Measurements from ENCODE around the gene PRRX2. TPM values are rescaled to one million over a fixed set of nuclear protein-coding genes. Genes with fewer than 3 reads are reported as not detected.

The PRRX2 gene
- total RNA-seq, 1 donor from 2014 or later: not detected

GRCh38 chr9:129648092-129648763 is 17.2 kb upstream of the PRRX2 start:
- H3K27ac Mint-ChIP-seq: no peak overlapping the region
- H3K4me3 Mint-ChIP-seq: no peak overlapping the region
- ATAC-seq (ENCODE audit: low read depth): no peak
- ChIA-PET CTCF (no interaction called here), POLR2A (no interaction called here)
- no peak for DNase-seq
- no peak for TF ChIP-seq CTCF (IDR thresholded peaks at IDR 0.05)
- intact Hi-C loops (cut with micrococcal nuclease): no loop called here
- H3K36me3 Mint-ChIP-seq (ENCODE audit: low read depth): no peaks in the 10 kb centered on the region
- H3K9me3 Mint-ChIP-seq: no peaks in the 10 kb centered on the region
- H3K4me1 Mint-ChIP-seq: no peaks in the 10 kb centered on the region
- H3K27me3 Mint-ChIP-seq: no peaks in the 10 kb centered on the region

GRCh38 chr9:129648764-129649115 is 16.7 kb upstream of the PRRX2 start:
- no peak for ATAC-seq (ENCODE audit: low read depth)
- POLR2A ChIA-PET: no interaction called here
- intact Hi-C loops (cut with micrococcal nuclease): no loop called here
- Mint-ChIP-seq H3K27me3 (peaks cover 2% of the 10 kb centered on the region), H3K36me3 (ENCODE audit: low read depth) (no peaks in the 10 kb centered on the region), H3K4me1 (no peaks in the 10 kb centered on the region), H3K9me3 (no peaks in the 10 kb centered on the region), H3K27ac (no peak overlapping the region), H3K4me3 (no peak overlapping the region)
- no peak for DNase-seq
- no peak for TF ChIP-seq CTCF (IDR thresholded peaks at IDR 0.05)
- CTCF ChIA-PET: no interaction called here

- TF ChIP-seq CTCF (IDR thresholded peaks at IDR 0.05): no peak
- CTCF ChIA-PET: no interaction called here
- Mint-ChIP-seq H3K27me3 (peaks cover 2% of the 10 kb centered on the region), H3K4me3 (no peak overlapping the region), H3K4me1 (no peaks in the 10 kb centered on the region), H3K36me3 (ENCODE audit: low read depth) (no peaks in the 10 kb centered on the region), H3K27ac (no peak overlapping the region), H3K9me3 (no peaks in the 10 kb centered on the region)
- DNase-seq: no peak
- POLR2A ChIA-PET: interaction anchor here (0.6 kb wide), 1 partner anchor 32 kb away, joined by 5 read pairs; no protein-coding TSS in a partner anchor
- intact Hi-C loops (cut with micrococcal nuclease): no loop called here
- ATAC-seq (ENCODE audit: low read depth): no peak
Observed at GRCh38 chr9:129649726-129650679, 15.4 kb upstream of the PRRX2 start.

- no peaks in the 10 kb centered on the region for H3K4me1 Mint-ChIP-seq
- no peak overlapping the region for H3K27ac Mint-ChIP-seq
- TF ChIP-seq CTCF (IDR thresholded peaks at IDR 0.05): no peak
- H3K27me3 Mint-ChIP-seq: peaks cover 2% of the 10 kb centered on the region
- POLR2A ChIA-PET: no interaction called here
- no peak overlapping the region for H3K4me3 Mint-ChIP-seq
- CTCF ChIA-PET: no interaction called here
- DNase-seq (no peak), ATAC-seq (ENCODE audit: low read depth) (no peak)
- H3K9me3 Mint-ChIP-seq: no peaks in the 10 kb centered on the region
- no peaks in the 10 kb centered on the region for H3K36me3 Mint-ChIP-seq (ENCODE audit: low read depth)
- intact Hi-C loops (cut with micrococcal nuclease): no loop called here
Observed at GRCh38 chr9:129650680-129651235, 14.7 kb upstream of the PRRX2 start.
